Natural killer cell (primary cell): Measurements from ENCODE around the gene DDX23. TPM values are rescaled to one million over a fixed set of nuclear protein-coding genes. Genes with fewer than 3 reads are reported as not detected.
"Not testable (repeated sequence)": the region's sequence is repeated elsewhere in the genome, so short reads cannot be mapped to it uniquely, and the experiment has no call there.

Source experiments
- ATAC-seq, 3 donors: fragments of 150-1000 bp in 2 of 3; fragments of 200-7000 bp in 1 of 3; cut with Tn5 transposase; 1 replicate in 1 of 3; 2 replicates in 2 of 3; pipeline ENCODE4 v1.10.0; 2021; ENCODE audit warnings: mild to moderate bottlenecking in 2 of 3, moderate library complexity in 2 of 3
- DNase-seq, 2 donors: peaks; one replicate each; pipeline versions ENCODE4 v3.0.0 to v3.0.0-alpha.2; 2013 to 2021; ENCODE audit warnings: mixed read lengths in 1 of 2
- H3K27ac ChIP-seq: one replicate; pipeline ENCODE4 v1.5.1; 2013; ENCODE audit warnings: mild to moderate bottlenecking, low read length
- H3K27me3 ChIP-seq: one replicate; pipeline ENCODE4 v1.6.1; 2013; ENCODE audit warnings: low read length; ENCODE audit not compliant: control insufficient read depth, insufficient read depth
- H3K36me3 ChIP-seq: one replicate; pipeline ENCODE4 v1.6.1; 2013; ENCODE audit warnings: low read length; ENCODE audit not compliant: control insufficient read depth, insufficient read depth
- H3K4me1 ChIP-seq: one replicate; pipeline ENCODE4 v1.6.1; 2013; ENCODE audit warnings: low read length; ENCODE audit not compliant: control insufficient read depth, insufficient read depth
- H3K4me3 ChIP-seq: one replicate; pipeline ENCODE4 v1.5.1; 2013; ENCODE audit warnings: low read length
- H3K9me3 ChIP-seq: one replicate; pipeline ENCODE4 v1.6.1; 2013; ENCODE audit warnings: low read length; ENCODE audit not compliant: control insufficient read depth, insufficient read depth
- H3K27ac Mint-ChIP-seq, 2 donors: one replicate each; pipeline ENCODE4 v1.8.0; 2022; ENCODE audit warnings: mild to moderate bottlenecking in 2 of 2, mixed read lengths in 2 of 2, moderate library complexity in 1 of 2
- H3K27me3 Mint-ChIP-seq, 2 donors: one replicate each; pipeline ENCODE4 v1.8.0; 2022; ENCODE audit warnings: low read depth in 2 of 2, mixed read lengths in 2 of 2
- H3K36me3 Mint-ChIP-seq: one replicate; pipeline ENCODE4 v1.8.0; 2022; ENCODE audit warnings: mixed read lengths
- H3K4me1 Mint-ChIP-seq, 2 donors: one replicate each; pipeline ENCODE4 v1.8.0; 2022; ENCODE audit warnings: mixed read lengths in 2 of 2
- H3K4me3 Mint-ChIP-seq: one replicate; pipeline ENCODE4 v1.8.0; 2022; ENCODE audit warnings: mild to moderate bottlenecking, moderate library complexity, mixed read lengths
- H3K9me3 Mint-ChIP-seq, 2 donors: one replicate each; pipeline ENCODE4 v1.8.0; 2022; ENCODE audit warnings: mixed read lengths in 2 of 2
- WGBS: methylation state at CpG from one replicate; pipeline ENCODE4 v1.1.7; 2013; ENCODE audit warnings: missing lambda C conversion rate; ENCODE audit not compliant: insufficient coverage; 5-methylcytosine and 5-hydroxymethylcytosine counted together
- intact Hi-C: fragments of 100-400 bp; cut with micrococcal nuclease; formaldehyde crosslinking; loops from one replicate; pipeline ENCODE4 v1.14.2; 2022
- total RNA-seq, 4 donors: library from RNA; stranded (reverse); fragments of 120-200 nt in 1 of 4; gene quantifications; one replicate each; pipeline versions ENCODE4 v1.2.3 to v1.2.4, GENCODE V29; 2013 to 2022
- TF ChIP-seq, protein P1 (sequence below): fragments of 200-600 bp; IDR thresholded peaks from one replicate; pipeline ENCODE4 v1.8.0; 2022; ENCODE audit warnings: antibody characterized with exemption

DDX23 gene
- total RNA-seq, 3 donors from 2014 or later (not counting 1 experiment from before 2014, with no cell fraction given), result 96.0 to 123 (median 104) TPM

DNA sequence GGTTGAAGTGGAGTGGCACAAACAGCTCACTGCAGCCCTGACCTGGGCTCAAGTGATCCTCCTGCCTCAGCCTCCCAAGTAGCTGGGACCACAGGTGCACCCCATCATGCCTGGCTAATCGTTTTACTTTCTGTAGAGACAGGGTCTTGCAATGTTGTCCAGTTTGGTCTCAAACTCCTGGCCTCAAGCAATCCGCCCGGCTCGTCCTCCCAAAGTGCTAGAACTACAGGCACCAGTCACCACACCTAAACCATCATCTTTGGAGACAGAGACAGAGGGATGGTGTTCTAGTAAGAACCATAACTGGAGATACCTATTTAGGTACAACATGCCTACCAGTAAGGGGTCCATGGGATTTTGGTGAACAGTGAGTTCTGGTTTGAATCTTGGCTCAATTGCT is 2.5 kb upstream of the DDX23 start:
- no peak for ATAC-seq
- H3K4me1 Mint-ChIP-seq, result peaks cover 36 to 39% of the 10 kb centered on the region in 2 donors
- Histone ChIP-seq H3K9me3 (no peaks in the 10 kb centered on the region), H3K27ac (no peak overlapping the region), H3K4me3 (no peak overlapping the region), H3K27me3 (no peaks in the 10 kb centered on the region), H3K36me3 (peaks cover 3% of the 10 kb centered on the region), H3K4me1 (peaks cover 20% of the 10 kb centered on the region)
- WGBS, result 92% methylated on average over 4 of the region's 4 CpGs
- H3K4me3 Mint-ChIP-seq, result no peak overlapping the region
- intact Hi-C loops, result no loop called here
- no peaks in the 10 kb centered on the region for H3K27me3 Mint-ChIP-seq
- DNase-seq, result no peak
- H3K27ac Mint-ChIP-seq, result no peak overlapping the region
- H3K36me3 Mint-ChIP-seq, result no peaks in the 10 kb centered on the region
- TF ChIP-seq, protein P1, sequence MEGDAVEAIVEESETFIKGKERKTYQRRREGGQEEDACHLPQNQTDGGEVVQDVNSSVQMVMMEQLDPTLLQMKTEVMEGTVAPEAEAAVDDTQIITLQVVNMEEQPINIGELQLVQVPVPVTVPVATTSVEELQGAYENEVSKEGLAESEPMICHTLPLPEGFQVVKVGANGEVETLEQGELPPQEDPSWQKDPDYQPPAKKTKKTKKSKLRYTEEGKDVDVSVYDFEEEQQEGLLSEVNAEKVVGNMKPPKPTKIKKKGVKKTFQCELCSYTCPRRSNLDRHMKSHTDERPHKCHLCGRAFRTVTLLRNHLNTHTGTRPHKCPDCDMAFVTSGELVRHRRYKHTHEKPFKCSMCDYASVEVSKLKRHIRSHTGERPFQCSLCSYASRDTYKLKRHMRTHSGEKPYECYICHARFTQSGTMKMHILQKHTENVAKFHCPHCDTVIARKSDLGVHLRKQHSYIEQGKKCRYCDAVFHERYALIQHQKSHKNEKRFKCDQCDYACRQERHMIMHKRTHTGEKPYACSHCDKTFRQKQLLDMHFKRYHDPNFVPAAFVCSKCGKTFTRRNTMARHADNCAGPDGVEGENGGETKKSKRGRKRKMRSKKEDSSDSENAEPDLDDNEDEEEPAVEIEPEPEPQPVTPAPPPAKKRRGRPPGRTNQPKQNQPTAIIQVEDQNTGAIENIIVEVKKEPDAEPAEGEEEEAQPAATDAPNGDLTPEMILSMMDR, result no peak
- H3K9me3 Mint-ChIP-seq, result no peaks in the 10 kb centered on the region

DNA sequence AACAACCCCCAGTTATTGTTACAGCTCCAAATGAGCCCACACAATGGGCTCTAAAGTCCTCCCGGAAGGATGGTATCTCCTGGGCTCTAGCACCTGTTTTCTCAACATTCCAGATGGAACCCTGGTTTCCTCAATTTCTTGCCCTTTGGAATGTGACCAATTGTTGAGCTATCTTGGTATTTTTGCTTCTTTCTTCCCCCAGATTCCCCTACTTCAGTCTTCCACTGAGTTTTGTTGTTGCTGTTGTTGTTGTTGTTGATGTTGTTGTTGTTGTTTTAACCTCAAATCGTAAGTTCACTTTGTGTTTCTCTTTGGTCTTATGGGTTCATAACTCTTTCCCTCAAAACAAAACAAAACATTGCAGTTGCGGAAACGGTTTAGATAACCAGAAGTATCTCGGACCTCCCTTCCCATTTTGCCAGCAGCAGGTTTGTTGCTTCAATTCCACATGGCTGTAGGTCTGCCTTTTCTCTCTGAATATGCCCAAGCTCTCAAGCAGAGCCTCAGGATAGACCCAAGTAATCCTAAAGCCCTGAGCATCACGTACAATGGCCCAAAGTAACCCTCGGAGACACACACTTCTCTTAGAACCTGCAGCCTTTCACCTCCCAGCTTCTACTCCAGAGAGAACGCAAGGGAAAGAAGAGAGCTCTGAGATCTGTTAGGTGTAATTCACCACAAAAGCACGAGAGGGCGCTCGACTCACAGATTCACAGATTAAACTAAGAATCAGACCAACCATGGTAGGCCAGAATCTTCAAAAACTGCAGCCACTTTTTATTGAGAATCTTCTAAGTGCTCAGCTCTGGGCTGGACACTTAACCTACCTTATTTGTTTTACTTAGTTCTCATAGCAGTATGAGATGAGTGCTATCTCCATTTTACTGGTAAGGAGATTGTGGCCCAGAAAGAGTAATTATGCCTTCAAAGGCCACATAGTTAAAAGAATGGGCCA is 1.0 kb upstream of the DDX23 start:
- peak; percentile 35 to 62 (median 37) for ATAC-seq
- Mint-ChIP-seq H3K9me3 (no peaks in the 10 kb centered on the region), H3K4me3 (peak overlapping the region; percentile 100), H3K36me3 (no peaks in the 10 kb centered on the region), H3K27me3 (no peaks in the 10 kb centered on the region), H3K27ac (peak overlapping the region; percentile 99 to 100), H3K4me1 (peaks cover 42 to 45% of the 10 kb centered on the region in 2 donors)
- intact Hi-C loops, result loop anchor here (1.0 to 2.0 kb wide), 5 partner anchors 14 to 135 kb away; partner anchors contain the start of gene WNT1
- Histone ChIP-seq H3K4me3 (peak overlapping the region; percentile 92), H3K27ac (peak overlapping the region; percentile 92), H3K27me3 (no peaks in the 10 kb centered on the region), H3K36me3 (peaks cover 7% of the 10 kb centered on the region), H3K4me1 (peaks cover 20% of the 10 kb centered on the region), H3K9me3 (no peaks in the 10 kb centered on the region)
- peak; percentile 82 to 96 for DNase-seq
- TF ChIP-seq, protein P1, result peak; percentile 82
- under 1% methylated on average over 11 of the region's 11 CpGs for WGBS

DNA sequence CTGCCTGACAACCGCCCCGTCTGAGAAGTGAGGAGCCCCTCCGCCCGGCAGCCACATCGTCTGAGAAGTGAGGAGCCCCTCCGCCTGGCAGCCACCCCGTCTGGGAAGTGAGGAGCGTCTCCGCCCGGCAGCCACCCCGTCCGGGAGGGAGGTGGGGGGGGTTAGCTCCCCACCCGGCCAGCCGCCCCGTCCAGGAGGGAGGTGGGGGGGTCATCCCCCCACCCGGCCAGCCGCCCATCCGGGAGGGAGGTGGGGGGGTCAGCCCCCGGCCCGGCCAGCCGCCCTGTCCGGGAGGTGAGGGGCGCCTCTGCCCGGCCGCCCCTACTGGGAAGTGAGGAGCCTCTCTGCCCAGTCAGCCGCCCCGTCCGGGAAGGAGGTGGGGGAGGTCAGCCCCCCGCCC is 9.9 kb downstream of the DDX23 start:
- Mint-ChIP-seq H3K4me1 (peaks cover 0 to 18% of the 10 kb centered on the region in 2 donors), H3K36me3 (peaks cover 12% of the 10 kb centered on the region)
- intact Hi-C loops, H3K27ac ChIP-seq, ATAC-seq, H3K4me3 Mint-ChIP-seq, H3K4me3 ChIP-seq, H3K27me3 ChIP-seq, DNase-seq, H3K4me1 ChIP-seq, H3K27ac Mint-ChIP-seq, H3K9me3 Mint-ChIP-seq, H3K27me3 Mint-ChIP-seq, H3K9me3 ChIP-seq: not testable (repeated sequence)
- peaks cover 59% of the 10 kb centered on the region for H3K36me3 ChIP-seq
- 97% methylated on average over 23 of the region's 29 CpGs for WGBS

DNA sequence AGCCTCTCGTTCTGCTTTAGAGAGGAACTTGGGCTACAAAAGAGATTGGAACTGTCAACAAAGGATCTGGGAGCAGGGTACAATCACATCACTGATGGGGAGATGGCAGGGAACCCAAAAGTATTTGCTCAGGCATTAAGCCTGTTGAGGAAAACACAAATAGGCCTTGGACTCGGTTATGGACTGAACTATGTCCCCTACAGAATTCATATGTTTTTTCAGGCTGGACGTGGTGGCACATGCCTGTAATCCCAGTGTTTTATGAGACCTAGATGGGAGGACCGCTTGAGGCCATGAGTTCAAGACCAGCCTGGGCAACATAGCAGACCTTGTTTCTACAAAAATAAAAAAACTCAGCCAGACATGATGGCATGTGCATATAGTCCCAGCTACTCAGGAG is 13.9 kb downstream of the DDX23 start:
- no peak overlapping the region for H3K4me3 ChIP-seq
- 96% methylated on average over 4 of the region's 4 CpGs for WGBS
- peaks cover 67% of the 10 kb centered on the region for H3K36me3 ChIP-seq
- intact Hi-C loops, result no loop called here
- no peak for DNase-seq
- H3K4me1 ChIP-seq, result no peaks in the 10 kb centered on the region
- ATAC-seq, result no peak
- no peaks in the 10 kb centered on the region for H3K9me3 ChIP-seq
- H3K27me3 ChIP-seq, result no peaks in the 10 kb centered on the region
- H3K27ac ChIP-seq, result no peak overlapping the region
- Mint-ChIP-seq H3K27ac (no peak overlapping the region), H3K4me1 (no peaks in the 10 kb centered on the region), H3K4me3 (no peak overlapping the region), H3K27me3 (no peaks in the 10 kb centered on the region), H3K36me3 (peaks cover 22% of the 10 kb centered on the region), H3K9me3 (no peaks in the 10 kb centered on the region)
- TF ChIP-seq, protein P1, result no peak
